ENCODE measurements around the gene TCP1. TPM values are rescaled to one million over a fixed set of nuclear protein-coding genes. Genes with fewer than 3 reads are reported as not detected.

TCP1 gene
- total and polyA plus RNA-seq, 9 of the 15 experiments (the other 6 are each of a cell fraction or from before 2014, with no cell fraction given) = 331 to 801 (median 645) TPM

DNA sequence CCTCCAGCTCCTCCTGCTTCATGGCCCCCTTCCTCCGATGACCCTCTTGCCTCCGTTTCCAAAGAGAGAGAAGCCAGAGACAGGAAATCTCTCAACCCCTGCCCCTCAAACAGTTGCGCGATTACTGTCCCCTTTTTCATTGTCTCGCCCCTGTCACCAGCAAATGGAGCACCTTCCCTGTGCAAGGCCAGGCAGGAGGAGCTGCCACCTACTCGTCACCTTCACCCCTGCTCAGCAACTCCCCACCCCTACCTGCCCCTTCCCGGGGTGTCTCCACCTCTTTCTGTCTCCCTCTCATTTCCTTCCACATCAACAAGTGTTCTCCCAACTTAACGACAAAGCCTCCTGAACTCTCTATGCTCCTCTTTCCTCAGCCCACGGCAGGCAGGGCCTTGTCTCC, 24.4 kb upstream of the TCP1 start:
- 0 out of 4 replicates have a peak overlapping the region, but pooled peaks of 1 of the 2 experiments have one; percentile 21 for H3K9ac ChIP-seq (ENCODE audit: insufficient read depth in 1 of 2, low read depth in 2 of 2, low read length in 2 of 2)
- H3K4me3 ChIP-seq = no peak overlapping the region
- BruUV-seq (replicated peaks) = no TSS peak
- no peaks in the 10 kb centered on the region for H3K79me2 ChIP-seq (ENCODE audit: control insufficient read depth, insufficient read depth, low read length)
- no peaks in the 10 kb centered on the region for H3K9me3 ChIP-seq (replicated peaks; ENCODE audit: control insufficient read depth, insufficient read depth, low read depth, low read length)
- in situ Hi-C loops (cut with MboI) (no loop called here), intact Hi-C loops (cut with micrococcal nuclease) (no loop called here)
- H3K4me1 ChIP-seq (replicated peaks in 1 of 2; ENCODE audit: control insufficient read depth in 2 of 2, insufficient read depth in 2 of 2, low read length in 2 of 2) = no peaks in the 10 kb centered on the region; a peak in 1 of 5 replicates
- H3K27me3 ChIP-seq (ENCODE audit: control insufficient read depth in 2 of 2, insufficient read depth in 2 of 2, low read length in 2 of 2) = peaks cover 51 to 65% of the 10 kb centered on the region in 2 experiments
- FAIRE-seq = no peak
- DNase-seq (ENCODE audit: extremely low read depth in 1 of 4, low spot score in 3 of 4) = no peak
- H2AFZ ChIP-seq (ENCODE audit: low read depth, low read length) = no peak overlapping the region
- no peaks in the 10 kb centered on the region for H3K9me1 ChIP-seq (ENCODE audit: control insufficient read depth, insufficient read depth, low read length)
- TF ChIP-seq SMARCC2 (IDR thresholded peaks at IDR 0.05; ENCODE audit: low read depth) (no peak), MAZ (CRISPR knock-in tag; conservative IDR thresholded peaks at IDR 0.05 in 1 of 2, IDR thresholded peaks at IDR 0.05 in 1 of 2) (no peak), MCM2 (IDR thresholded peaks at IDR 0.05; ENCODE audit: low read depth) (no peak), TRIM24 (IDR thresholded peaks at IDR 0.05) (no peak), KLF6 (CRISPR knock-in tag; IDR thresholded peaks at IDR 0.05; ENCODE audit: borderline replicate concordance) (no peak), RAD21 (CRISPR knock-in tag; conservative IDR thresholded peaks at IDR 0.05 in 1 of 2, IDR thresholded peaks at IDR 0.05 in 1 of 2) (no peak), ZNF197 (CRISPR knock-in tag; IDR thresholded peaks at IDR 0.05; ENCODE audit: low read depth) (no peak), PTTG1 (tag; IDR thresholded peaks at IDR 0.05; ENCODE audit: low read depth) (no peak), SMARCA4 (IDR thresholded peaks at IDR 0.05) (no peak), SRSF9 (IDR thresholded peaks at IDR 0.05; ENCODE audit: borderline replicate concordance, low read depth, low read length) (no peak), NEUROD1 (IDR thresholded peaks at IDR 0.05; ENCODE audit: borderline replicate concordance, low read depth, low read length, partially characterized antibody) (no peak), ERF (CRISPR knock-in tag; IDR thresholded peaks at IDR 0.05) (no peak), KAT8 (IDR thresholded peaks at IDR 0.05; ENCODE audit: low read depth) (no peak)
- TF ChIP-seq, protein P1, sequence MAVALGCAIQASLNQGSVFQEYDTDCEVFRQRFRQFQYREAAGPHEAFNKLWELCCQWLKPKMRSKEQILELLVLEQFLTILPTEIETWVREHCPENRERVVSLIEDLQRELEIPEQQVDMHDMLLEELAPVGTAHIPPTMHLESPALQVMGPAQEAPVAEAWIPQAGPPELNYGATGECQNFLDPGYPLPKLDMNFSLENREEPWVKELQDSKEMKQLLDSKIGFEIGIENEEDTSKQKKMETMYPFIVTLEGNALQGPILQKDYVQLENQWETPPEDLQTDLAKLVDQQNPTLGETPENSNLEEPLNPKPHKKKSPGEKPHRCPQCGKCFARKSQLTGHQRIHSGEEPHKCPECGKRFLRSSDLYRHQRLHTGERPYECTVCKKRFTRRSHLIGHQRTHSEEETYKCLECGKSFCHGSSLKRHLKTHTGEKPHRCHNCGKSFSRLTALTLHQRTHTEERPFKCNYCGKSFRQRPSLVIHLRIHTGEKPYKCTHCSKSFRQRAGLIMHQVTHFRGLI (CRISPR knock-in tag; IDR thresholded peaks at IDR 0.05) = no peak
- TF ChIP-seq, protein P2, sequence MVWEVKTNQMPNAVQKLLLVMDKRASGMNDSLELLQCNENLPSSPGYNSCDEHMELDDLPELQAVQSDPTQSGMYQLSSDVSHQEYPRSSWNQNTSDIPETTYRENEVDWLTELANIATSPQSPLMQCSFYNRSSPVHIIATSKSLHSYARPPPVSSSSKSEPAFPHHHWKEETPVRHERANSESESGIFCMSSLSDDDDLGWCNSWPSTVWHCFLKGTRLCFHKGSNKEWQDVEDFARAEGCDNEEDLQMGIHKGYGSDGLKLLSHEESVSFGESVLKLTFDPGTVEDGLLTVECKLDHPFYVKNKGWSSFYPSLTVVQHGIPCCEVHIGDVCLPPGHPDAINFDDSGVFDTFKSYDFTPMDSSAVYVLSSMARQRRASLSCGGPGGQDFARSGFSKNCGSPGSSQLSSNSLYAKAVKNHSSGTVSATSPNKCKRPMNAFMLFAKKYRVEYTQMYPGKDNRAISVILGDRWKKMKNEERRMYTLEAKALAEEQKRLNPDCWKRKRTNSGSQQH (CRISPR knock-in tag; IDR thresholded peaks at IDR 0.05) = no peak
- 28% methylated on average over 9 of the region's 9 CpGs for WGBS (ENCODE audit: insufficient coverage, low coverage, missing lambda C conversion rate)
- ChIA-PET CTCF (ENCODE audit: low intra/inter-chr PET ratio) (no interaction called here), POLR2A (interaction anchor here (0.5 to 0.7 kb wide), 4 partner anchors 12 to 498 kb away, joined by 3 to 4 read pairs (median 3); no protein-coding TSS in a partner anchor)
- no peaks in the 10 kb centered on the region for H3K36me3 ChIP-seq (ENCODE audit: control insufficient read depth, insufficient read depth, low read length)
- H4K20me1 ChIP-seq (replicated peaks; ENCODE audit: control insufficient read depth, insufficient read depth, low read length) = no peaks in the 10 kb centered on the region; the same call in 1 of the 2 replicates
- ATAC-seq = no peak
- no peak overlapping the region for H3K27ac ChIP-seq (ENCODE audit: extremely low read depth, low read depth, low read length)
- H3K4me2 ChIP-seq (ENCODE audit: insufficient read depth, low read length) = no peak overlapping the region

Data from K562 (cell line).